GM19468 (cell line): ENCODE measurements around the gene HYI.

Source experiments
- ATAC-seq: cut with Tn5 transposase; IDR thresholded peaks from one replicate; pipeline ENCODE4 v1.9.1; 2021; ENCODE audit warnings: mild to moderate bottlenecking, moderate library complexity, moderate number of reproducible peaks; ENCODE audit not compliant: unreplicated experiment; ENCODE audit errors: extremely low read depth

HYI gene

GRCh38 chr1:43405219-43405875, 48.4 kb downstream of the HYI start:
- no peak for ATAC-seq

DNA sequence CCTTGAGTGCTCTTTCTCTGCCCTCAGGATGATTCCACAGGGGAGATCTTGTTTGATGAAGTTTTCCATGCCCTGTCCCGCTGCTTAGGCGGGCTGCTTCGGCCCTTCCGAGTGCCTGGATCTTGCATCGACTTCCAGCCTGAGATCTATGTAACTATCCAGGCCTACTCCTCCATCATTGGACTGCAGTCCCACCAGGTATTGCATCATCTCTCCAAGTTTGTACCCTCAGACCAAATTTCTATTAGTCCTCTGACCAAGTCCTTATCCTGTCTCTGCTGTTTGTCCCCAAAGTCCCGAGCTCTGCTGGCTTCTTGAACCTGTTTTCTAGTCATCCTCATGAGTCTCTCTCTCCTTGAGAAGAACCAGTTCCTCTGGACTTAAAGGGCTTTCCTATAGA, 49.4 kb downstream of the HYI start:
- ATAC-seq = no peak

DNA sequence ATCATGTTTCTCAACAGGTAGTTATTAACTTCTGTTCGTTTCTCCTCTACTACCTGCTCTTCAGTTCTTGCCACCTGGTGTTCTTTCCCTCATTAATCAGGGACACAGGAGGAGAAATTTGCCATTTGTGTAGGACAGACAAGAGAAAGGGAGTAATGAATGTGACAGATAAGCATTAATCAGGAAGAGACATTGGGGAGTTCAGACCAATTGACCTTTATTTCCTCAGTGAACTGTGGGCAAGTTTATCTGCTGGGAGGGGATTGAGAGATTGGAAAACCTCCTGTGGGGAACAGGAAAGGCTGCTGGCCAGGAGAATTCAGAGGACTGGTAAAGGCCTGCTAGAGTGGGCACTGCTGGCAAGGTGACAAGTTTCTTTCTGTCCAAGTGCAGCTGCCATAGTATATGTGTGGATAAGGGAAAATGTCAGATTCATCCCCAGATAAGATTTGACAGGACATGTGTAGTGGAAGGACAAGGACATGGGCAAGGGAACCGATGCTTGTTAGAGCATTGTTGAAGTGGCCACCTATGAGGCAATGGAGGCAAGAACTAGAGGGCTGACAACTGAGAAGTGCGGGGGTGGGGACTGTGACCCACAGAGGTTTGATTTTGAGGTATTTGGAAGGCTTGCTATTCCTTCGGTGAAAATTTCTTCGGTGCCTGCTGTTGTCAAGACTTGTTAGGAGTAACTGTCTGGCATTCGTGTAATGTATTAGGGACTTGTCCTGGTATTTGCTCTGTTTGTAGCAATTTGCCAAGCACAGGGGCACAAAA, 51.5 kb downstream of the HYI start:
- no peak for ATAC-seq
